CD4-positive, alpha-beta T cell treated with Interleukin-6 for 4 hours (primary cell): ENCODE data around the gene CAMK4.
"Not testable (repeated sequence)": the region's sequence is repeated elsewhere in the genome, so short reads cannot be mapped to it uniquely, and the experiment has no call there.

Source experiments
- DNase-seq: peaks from one replicate; pipeline ENCODE4 v3.0.0-alpha.2; 2020; ENCODE audit warnings: mixed read lengths

CAMK4 gene

GRCh38 chr5:111385970-111386831, 162.0 kb downstream of the CAMK4 start:
- DNase-seq, result no peak

GRCh38 chr5:111386832-111387162, 162.6 kb downstream of the CAMK4 start:
- DNase-seq, result no peak

GRCh38 chr5:111387361-111387760, 163.2 kb downstream of the CAMK4 start:
- no peak for DNase-seq

GRCh38 chr5:111389390-111390082, 165.4 kb downstream of the CAMK4 start:
- DNase-seq, result no peak

GRCh38 chr5:111392181-111392580, 168.0 kb downstream of the CAMK4 start:
- no peak for DNase-seq

GRCh38 chr5:111394586-111394985, 170.4 kb downstream of the CAMK4 start:
- DNase-seq, result no peak

- no peak for DNase-seq
Measured at GRCh38 chr5:111398013-111398412, 173.8 kb downstream of the CAMK4 start.

- DNase-seq, result no peak
Measured at GRCh38 chr5:111399113-111399512, 174.9 kb downstream of the CAMK4 start.

- no peak for DNase-seq
Measured at GRCh38 chr5:111401906-111402305, 177.7 kb downstream of the CAMK4 start.

GRCh38 chr5:111404270-111404769, 180.1 kb downstream of the CAMK4 start:
- DNase-seq, result no peak

GRCh38 chr5:111407562-111407961, 183.4 kb downstream of the CAMK4 start:
- no peak for DNase-seq

- DNase-seq, result no peak
Measured at GRCh38 chr5:111408817-111409216, 184.6 kb downstream of the CAMK4 start.

- DNase-seq, result not testable (repeated sequence)
Measured at GRCh38 chr5:111409266-111409665, 185.1 kb downstream of the CAMK4 start.

- not testable (repeated sequence) for DNase-seq
Measured at GRCh38 chr5:111410067-111410466, 185.9 kb downstream of the CAMK4 start.

- no peak for DNase-seq
Measured at GRCh38 chr5:111411301-111411700, 187.1 kb downstream of the CAMK4 start.

- DNase-seq, result no peak
Measured at GRCh38 chr5:111412593-111412992, 188.4 kb downstream of the CAMK4 start.

- no peak for DNase-seq
Measured at GRCh38 chr5:111415053-111415452, 190.9 kb downstream of the CAMK4 start.

- no peak for DNase-seq
Measured at GRCh38 chr5:111422245-111422644, 198.1 kb downstream of the CAMK4 start.

- DNase-seq, result no peak
Measured at GRCh38 chr5:111422747-111423720, 198.8 kb downstream of the CAMK4 start.

- no peak for DNase-seq
Measured at GRCh38 chr5:111425205-111425604, 201.0 kb downstream of the CAMK4 start.

GRCh38 chr5:111427762-111428161, 203.6 kb downstream of the CAMK4 start:
- no peak for DNase-seq

GRCh38 chr5:111432883-111433536, 208.8 kb downstream of the CAMK4 start:
- no peak for DNase-seq
